MM.1S (cell line): ENCODE measurements around the gene LIMCH1.

Experiments used
- EZH2 ChIP-seq: fragments of 300-600 bp; sonication (generic); optimal IDR thresholded peaks from 2 replicates; pipeline ENCODE3; 2017; ENCODE audit warnings: low read depth, mild to moderate bottlenecking, antibody characterized with exemption, low read length, mixed read lengths
- TF ChIP-seq, protein P1 (sequence below): fragments of 300-600 bp; sonication (generic); IDR thresholded peaks from 2 replicates; pipeline ENCODE4 v1.5.1; 2016; ENCODE audit warnings: antibody characterized with exemption, low read length, mixed read lengths

DNA sequence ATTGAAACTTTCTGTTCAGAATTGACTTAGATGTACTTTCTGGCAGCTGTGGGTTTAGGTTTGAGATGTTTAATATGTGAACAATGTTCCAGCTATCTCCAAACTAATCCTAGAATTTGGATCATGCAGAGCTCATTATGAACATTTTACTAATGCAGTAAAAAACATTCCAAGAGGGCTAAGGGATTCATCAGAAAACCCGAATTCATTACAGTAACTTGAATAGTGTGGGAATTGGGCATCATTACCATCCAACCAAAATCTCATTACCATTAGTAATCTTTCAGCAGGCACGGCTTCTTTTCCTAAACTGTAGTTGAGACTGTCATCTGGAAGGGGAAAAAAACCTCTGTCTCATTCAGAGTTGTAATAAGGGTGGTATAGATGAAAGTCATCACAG lies 91.0 kb downstream of the LIMCH1 start:
- TF ChIP-seq, protein P1, sequence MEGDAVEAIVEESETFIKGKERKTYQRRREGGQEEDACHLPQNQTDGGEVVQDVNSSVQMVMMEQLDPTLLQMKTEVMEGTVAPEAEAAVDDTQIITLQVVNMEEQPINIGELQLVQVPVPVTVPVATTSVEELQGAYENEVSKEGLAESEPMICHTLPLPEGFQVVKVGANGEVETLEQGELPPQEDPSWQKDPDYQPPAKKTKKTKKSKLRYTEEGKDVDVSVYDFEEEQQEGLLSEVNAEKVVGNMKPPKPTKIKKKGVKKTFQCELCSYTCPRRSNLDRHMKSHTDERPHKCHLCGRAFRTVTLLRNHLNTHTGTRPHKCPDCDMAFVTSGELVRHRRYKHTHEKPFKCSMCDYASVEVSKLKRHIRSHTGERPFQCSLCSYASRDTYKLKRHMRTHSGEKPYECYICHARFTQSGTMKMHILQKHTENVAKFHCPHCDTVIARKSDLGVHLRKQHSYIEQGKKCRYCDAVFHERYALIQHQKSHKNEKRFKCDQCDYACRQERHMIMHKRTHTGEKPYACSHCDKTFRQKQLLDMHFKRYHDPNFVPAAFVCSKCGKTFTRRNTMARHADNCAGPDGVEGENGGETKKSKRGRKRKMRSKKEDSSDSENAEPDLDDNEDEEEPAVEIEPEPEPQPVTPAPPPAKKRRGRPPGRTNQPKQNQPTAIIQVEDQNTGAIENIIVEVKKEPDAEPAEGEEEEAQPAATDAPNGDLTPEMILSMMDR, result no peak
- TF ChIP-seq EZH2, result no peak
